Activated naive CD4-positive, alpha-beta T cell treated with anti-CD3 and anti-CD28 coated beads, Interleukin-2, amount 50 U/mL, for 72 hours (primary cell): ENCODE measurements around the gene ANKS1B. TPM values are rescaled to one million over a fixed set of nuclear protein-coding genes. Genes with fewer than 3 reads are reported as not detected.
"Not testable (repeated sequence)": the region's sequence is repeated elsewhere in the genome, so short reads cannot be mapped to it uniquely, and the experiment has no call there.

ENCODE experiments used
- ATAC-seq, 2 donors: fragments of 150-1000 bp; cut with Tn5 transposase; 2 replicates each; pipeline ENCODE4 v1.10.0; 2021; ENCODE audit warnings: mild to moderate bottlenecking in 2 of 2, moderate library complexity in 2 of 2
- DNase-seq, 2 donors: peaks; one replicate each; pipeline ENCODE4 v3.0.0; 2021 to 2022; ENCODE audit warnings: low spot score in 2 of 2
- H3K27ac Mint-ChIP-seq, 2 donors: one replicate each; pipeline ENCODE4 v1.8.0; 2022; ENCODE audit warnings: mild to moderate bottlenecking in 2 of 2, mixed read lengths in 2 of 2
- H3K36me3 Mint-ChIP-seq, 2 donors: one replicate each; pipeline ENCODE4 v1.8.0; 2022; ENCODE audit warnings: mixed read lengths in 2 of 2
- H3K9me3 Mint-ChIP-seq, 2 donors: one replicate each; pipeline ENCODE4 v1.8.0; 2022; ENCODE audit warnings: mixed read lengths in 2 of 2
- total RNA-seq, 2 donors: library from RNA; stranded (reverse); gene quantifications; one replicate each; pipeline ENCODE4 v1.2.3, GENCODE V29; 2022

ANKS1B gene
- total RNA-seq, 2 donors from 2014 or later, result 0.16 TPM; not detected in 1

DNA sequence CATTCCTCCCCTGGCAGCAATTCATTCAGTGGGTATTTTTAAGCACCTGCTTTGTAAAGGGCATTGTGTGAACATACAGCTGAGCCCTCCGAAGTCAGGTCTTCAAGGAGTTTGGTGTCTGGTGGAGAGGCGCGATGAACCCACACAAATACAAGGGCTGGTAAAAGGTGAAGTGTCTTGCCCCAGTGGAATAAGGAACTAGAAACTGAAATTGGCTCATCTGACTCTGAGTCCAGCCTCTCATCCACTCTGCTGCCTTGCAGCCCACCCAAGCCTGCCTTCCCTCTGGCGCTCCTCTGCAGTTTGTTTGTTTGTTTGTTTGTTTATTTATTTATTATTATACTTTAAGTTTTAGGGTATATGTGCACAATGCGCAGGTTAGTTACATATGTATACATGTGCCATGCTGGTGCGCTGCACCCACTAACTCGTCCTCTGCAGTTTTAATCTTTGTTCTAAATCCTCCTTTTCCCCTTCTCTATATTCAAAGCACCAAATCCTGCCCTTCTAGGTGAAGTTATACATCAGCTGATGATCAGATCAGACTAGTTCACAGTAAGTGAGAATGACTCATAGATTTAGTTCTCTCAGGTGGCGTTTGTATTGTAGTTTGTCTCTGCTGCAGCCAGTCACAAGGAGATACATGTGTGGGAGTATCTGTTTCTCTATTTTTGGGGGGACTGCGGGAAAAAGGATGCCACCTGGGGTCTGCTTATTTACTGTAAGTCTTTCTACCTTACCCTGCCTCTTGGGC is 945.2 kb downstream of the ANKS1B start:
- no peaks in the 10 kb centered on the region for H3K9me3 Mint-ChIP-seq
- DNase-seq, result no peak
- H3K36me3 Mint-ChIP-seq, result no peaks in the 10 kb centered on the region
- no peak for ATAC-seq
- no peak overlapping the region for H3K27ac Mint-ChIP-seq

DNA sequence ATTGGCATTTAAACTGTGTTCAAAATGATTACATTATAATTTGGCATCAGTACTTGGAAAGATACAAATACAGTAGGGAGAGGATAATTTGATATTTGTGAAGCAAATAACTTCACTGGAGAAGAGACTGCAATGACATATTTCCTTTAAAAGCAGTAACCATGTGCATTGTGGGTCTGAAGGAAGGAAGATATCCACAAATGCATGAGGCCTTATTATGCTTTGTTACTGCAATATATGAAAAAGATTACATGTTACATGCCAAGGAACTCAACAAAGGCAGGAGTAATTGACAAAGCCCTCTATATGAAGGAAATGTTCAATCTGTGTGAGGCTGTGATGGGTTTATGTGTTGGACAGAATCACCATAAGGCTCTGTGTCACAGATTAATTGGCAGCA is 948.2 kb downstream of the ANKS1B start:
- no peak overlapping the region for H3K27ac Mint-ChIP-seq
- no peaks in the 10 kb centered on the region for H3K9me3 Mint-ChIP-seq
- no peaks in the 10 kb centered on the region for H3K36me3 Mint-ChIP-seq
- DNase-seq (no peak), ATAC-seq (no peak)

DNA sequence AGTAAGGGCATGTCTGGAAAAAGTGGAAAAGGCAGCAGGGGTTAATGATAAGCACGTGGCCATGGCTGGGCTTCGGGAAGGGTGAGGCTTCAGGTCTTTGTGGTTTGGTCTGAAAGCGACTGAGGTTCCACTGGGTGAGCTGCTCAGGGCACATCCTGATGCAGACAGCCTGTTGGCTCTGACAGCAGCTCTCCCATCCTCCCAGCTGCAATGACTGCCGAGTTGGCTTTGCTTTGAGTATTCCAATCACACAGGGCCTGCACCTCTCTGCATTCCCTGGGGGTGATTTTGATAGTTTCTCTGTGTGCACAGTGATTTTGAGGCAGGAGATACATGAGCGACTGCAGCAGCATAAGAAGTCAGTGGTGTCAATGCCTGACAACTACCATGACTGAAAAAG is 948.9 kb downstream of the ANKS1B start:
- Mint-ChIP-seq H3K9me3 (no peaks in the 10 kb centered on the region), H3K36me3 (no peaks in the 10 kb centered on the region), H3K27ac (no peak overlapping the region)
- ATAC-seq, result no peak
- DNase-seq, result no peak

DNA sequence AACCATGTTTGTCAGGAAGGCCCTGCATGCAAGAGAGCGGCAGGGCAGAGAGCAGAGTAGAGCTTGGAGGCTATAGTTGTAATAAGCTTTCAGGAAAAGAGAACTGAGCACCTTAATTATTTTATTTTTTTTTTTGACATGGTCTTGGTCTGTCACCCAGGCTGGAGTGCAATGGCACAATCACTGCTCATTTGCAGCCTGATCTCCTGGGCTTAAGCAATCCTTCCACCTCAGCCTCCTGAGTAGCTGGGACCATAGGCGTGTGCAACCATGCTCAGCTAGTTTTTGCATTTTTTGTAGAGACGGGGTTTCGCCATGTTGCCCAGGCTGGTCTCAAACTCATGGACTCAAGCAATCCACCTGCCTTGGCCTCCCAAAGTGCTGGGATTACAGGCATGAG is 950.5 kb downstream of the ANKS1B start:
- not testable (repeated sequence) for H3K9me3 Mint-ChIP-seq, DNase-seq, H3K27ac Mint-ChIP-seq, ATAC-seq, H3K36me3 Mint-ChIP-seq

DNA sequence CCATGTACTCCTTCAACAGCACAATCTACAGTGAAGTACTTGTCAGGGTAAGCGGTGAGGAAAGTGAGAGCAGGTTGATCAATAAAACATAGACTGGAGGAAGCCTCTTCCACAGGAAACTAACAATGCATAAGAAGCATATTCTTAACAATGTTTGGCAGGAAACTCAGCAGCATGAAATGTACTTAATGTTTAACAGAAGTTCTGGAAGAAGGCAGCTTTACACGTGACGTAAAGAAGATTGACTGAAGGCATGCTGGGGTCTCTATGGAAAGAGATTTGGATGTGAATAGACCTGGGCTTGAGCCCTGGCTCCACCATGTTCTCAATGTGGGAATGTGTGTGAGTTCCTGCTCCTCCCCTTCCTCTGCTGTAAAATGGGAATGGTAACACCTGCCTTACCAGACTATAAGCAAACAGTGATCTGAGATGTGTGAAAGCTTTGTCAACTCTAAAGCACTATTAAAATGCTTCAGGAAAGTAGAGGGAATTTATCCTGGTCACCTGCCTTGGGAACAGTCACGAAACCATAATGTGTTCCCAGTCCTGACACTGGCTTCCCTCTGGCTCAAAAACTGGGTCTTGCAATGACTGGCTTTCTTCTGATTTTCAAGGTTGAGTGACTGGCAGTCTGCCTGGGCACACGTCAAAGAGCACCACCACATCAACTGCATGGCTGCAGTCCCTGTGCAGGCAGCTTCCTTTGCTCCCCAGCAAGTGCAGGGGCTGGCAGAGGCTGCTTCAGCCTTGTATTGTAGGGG is 955.0 kb downstream of the ANKS1B start:
- no peak for ATAC-seq
- no peaks in the 10 kb centered on the region for H3K36me3 Mint-ChIP-seq
- no peak for DNase-seq
- H3K27ac Mint-ChIP-seq, result no peak overlapping the region
- H3K9me3 Mint-ChIP-seq, result no peaks in the 10 kb centered on the region

DNA sequence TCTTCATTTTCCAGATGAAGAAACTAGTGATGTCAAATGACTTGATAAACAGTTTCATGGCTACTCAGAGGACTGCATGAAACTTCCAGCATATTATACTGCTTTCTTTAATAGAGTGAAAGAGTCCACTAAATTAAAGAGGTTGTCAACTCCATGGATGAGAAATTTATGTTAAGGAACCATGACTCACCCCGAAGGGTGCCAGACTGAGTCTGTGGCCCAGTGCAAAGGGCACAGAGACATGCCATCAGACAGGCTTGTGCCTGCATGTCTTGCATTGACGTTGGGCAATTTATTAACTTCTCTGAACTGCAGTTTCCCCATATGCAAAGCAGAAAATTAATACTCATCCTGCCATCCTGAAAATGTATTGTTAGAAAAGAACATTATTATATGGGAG is 957.3 kb downstream of the ANKS1B start:
- no peak for DNase-seq
- no peak overlapping the region for H3K27ac Mint-ChIP-seq
- ATAC-seq, result no peak
- no peaks in the 10 kb centered on the region for H3K9me3 Mint-ChIP-seq
- no peaks in the 10 kb centered on the region for H3K36me3 Mint-ChIP-seq

DNA sequence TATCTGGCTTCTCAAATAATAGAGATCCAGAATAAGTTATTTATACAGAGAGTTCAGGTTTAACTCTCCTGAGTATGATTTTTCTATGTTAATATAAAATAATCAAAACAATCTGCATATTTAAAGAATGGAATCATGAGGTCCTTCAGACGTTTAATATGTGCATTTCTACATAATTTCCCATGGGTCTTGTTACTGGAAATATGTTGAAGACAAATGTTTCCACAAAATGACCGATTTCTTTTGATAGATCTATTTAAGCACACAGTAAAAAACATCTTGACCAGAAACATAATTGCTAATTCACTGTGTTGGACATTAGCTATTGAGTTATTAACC is 957.7 kb downstream of the ANKS1B start:
- Mint-ChIP-seq H3K9me3 (no peaks in the 10 kb centered on the region), H3K27ac (no peak overlapping the region), H3K36me3 (no peaks in the 10 kb centered on the region)
- no peak for ATAC-seq
- DNase-seq, result no peak

DNA sequence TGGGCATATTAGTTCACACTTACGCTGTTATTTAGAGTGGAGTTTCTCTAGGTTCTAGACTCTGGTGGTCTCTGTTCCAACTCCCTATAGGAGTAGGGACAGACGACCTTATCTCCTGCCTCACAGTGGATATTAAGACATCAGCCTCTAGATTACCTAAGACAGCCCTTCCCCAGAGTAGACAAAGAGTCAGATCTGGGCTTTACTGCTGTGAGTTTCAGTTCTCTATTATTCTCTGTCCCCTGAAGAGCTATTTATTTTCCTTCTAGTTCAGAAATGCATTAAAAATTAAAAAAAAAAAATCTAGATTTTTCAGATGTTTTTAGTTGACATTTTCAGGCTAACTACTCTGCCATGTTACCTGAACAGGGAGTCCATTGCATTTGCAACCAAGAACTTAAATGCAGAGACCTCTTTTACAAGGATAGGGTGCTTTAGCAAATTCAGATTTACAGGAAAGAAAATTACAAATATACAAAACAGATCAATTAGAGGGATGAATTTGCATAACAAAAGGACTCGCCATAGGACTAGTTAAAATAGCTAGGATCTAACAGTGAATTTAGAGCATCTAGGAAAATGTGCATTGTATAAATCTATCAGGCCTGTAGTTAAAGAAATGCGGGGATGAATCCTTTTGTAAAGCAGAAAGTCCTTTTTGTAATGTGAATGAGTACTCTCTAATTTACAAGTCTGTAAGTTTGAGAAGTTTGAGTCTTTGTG is 958.2 kb downstream of the ANKS1B start:
- DNase-seq (no peak), ATAC-seq (no peak)
- Mint-ChIP-seq H3K9me3 (no peaks in the 10 kb centered on the region), H3K27ac (no peak overlapping the region), H3K36me3 (no peaks in the 10 kb centered on the region)

DNA sequence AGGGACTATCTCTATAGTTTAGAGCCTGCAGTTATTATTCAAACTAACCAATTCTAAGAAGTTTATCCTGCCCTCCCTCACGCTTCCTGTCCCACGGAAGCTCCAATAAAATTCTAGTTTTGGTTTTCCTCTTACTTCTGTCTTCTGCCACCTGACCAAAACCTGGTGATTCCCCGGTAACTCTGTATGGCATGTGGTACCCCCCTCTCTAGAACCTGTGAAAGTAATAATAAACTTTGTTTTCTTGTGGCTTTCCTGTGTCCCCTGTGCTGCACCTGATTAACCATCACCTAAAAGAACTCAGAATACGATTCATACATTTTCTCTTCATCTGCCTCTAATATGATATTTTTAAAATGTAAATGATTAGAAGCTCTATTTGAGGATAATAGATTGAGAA is 959.9 kb downstream of the ANKS1B start:
- Mint-ChIP-seq H3K9me3 (no peaks in the 10 kb centered on the region), H3K36me3 (no peaks in the 10 kb centered on the region), H3K27ac (no peak overlapping the region)
- DNase-seq (no peak), ATAC-seq (no peak)

DNA sequence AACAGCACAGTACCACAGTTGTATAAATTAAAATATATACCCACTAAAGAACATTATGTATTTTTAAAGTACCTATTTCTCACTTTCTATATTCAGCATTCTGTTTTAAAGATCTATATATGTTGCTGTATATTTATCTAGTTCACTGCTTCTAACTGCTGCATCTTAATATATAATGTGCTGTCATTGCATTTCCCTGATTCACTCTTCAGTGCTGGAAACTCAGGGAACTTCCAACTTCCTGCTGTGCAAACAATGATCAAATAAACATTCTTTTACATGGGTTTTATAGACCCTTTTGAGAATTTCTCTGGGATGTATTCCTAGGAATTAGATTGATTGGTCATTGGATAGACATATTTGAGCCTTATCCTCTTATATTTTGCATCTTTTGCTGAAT is 960.5 kb downstream of the ANKS1B start:
- H3K27ac Mint-ChIP-seq, result no peak overlapping the region
- H3K9me3 Mint-ChIP-seq, result no peaks in the 10 kb centered on the region
- DNase-seq (no peak), ATAC-seq (no peak)
- H3K36me3 Mint-ChIP-seq, result no peaks in the 10 kb centered on the region

DNA sequence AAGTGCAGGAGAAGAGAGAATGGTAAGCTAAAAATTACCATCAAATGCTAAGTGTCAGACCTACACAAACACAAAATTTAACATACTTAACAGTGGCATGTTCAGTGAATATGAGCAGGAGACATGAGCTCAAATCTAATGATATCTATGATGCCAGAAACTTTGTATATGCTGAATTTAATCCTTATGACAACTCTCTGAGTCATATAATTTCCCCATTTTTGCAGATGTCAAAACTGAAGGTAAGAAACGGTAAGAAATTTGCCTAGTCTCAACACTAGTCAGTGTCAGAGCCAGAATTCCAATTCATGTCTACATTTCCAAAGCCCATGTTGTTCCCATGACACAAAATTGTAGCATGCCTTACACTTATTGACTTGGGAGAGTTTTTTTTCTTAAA is 963.9 kb downstream of the ANKS1B start:
- ATAC-seq (no peak), DNase-seq (no peak)
- H3K27ac Mint-ChIP-seq, result no peak overlapping the region
- H3K9me3 Mint-ChIP-seq, result no peaks in the 10 kb centered on the region
- H3K36me3 Mint-ChIP-seq, result no peaks in the 10 kb centered on the region

DNA sequence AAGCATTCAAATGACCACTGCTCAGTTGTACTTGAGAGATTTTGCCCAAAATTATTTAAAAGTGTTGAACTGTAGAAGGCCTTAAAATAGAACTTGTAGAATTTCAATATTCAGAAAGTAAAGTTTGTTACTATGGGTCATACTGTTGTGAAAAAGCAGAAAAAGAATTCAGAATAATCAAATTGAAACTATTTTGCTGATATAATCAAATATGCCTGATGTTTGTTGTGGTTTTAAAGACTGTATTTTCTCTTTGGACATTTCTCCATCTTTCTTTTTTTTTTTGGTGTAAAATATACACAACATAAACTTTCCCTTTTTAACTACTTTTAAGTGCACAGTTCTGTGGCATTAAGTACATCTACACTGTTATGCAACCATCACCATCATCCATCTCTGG is 964.9 kb downstream of the ANKS1B start:
- Mint-ChIP-seq H3K27ac (no peak overlapping the region), H3K9me3 (peaks cover 0 to 2% of the 10 kb centered on the region in 2 donors), H3K36me3 (no peaks in the 10 kb centered on the region)
- DNase-seq (no peak), ATAC-seq (no peak)

DNA sequence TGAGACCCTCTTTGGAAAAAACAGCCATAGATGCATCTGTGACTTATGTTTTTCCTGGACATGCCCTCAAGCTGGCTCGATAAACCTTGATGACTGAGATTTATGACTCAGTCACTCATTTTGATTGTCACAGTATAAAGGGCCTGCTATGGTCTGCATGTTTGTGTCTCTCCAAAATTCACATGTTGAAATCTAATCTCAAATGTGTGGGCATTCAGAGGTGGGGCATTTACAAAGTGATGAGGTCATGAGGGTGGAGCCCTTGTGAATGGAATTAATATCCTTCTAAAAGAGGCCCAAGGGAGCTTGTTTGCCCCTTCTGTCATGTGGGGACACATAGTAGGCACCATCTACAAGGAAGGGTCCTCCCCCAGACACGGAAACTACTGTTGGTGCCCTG is 966.8 kb downstream of the ANKS1B start:
- Mint-ChIP-seq H3K36me3 (no peaks in the 10 kb centered on the region), H3K27ac (no peak overlapping the region), H3K9me3 (peaks cover 0 to 2% of the 10 kb centered on the region in 2 donors)
- DNase-seq (no peak), ATAC-seq (no peak)

DNA sequence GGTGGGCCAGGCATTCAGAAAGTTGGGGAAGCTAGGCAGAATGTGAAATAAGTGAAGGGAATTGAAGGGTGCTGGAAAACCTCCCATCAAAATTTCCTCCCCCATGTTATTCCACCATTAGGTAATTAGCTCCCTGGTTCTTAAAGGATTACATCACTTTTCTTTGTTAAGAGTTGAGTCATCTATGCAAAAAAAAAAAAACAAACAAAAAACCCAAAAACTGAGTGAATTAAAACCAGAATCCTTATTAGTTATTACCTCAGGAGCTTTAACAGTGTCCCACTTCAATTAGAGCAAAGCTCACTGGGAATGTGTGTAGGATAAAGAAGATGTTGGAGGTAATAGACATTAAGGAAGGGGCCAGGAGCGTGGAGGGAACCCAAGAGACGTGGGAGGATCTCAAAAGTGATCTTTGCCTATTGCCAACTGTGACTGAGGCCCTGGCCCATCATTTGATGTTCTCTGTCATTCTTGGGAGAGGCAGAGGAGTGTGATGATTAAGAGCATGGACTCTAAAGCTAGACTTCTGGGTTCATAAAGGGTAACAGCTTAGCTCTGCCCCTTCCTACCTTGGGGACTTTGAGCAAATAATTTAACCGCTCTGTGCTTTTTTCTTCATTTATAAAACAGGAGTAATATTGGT is 975.0 kb downstream of the ANKS1B start:
- Mint-ChIP-seq H3K9me3 (no peaks in the 10 kb centered on the region), H3K36me3 (no peaks in the 10 kb centered on the region), H3K27ac (no peak overlapping the region)
- DNase-seq (no peak), ATAC-seq (no peak)

DNA sequence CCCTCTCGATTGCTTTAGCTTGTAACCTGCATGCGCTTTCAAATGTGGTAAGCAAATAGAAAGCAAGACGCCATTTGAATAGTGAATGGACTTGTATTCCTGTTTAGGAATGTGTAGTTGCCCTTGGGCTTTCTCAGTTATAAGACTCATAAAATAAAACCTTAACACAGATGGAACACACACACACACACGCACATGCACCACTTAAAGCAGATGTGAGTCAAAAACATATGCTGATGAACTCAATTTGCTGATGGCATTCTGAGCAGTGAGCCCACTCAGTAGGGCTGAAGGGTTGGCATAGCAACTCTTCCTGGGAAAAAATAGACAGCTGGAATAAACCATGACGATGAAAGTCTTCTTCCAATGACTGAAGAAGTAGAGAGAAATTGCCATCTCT is 979.1 kb downstream of the ANKS1B start:
- Mint-ChIP-seq H3K36me3 (no peaks in the 10 kb centered on the region), H3K9me3 (no peaks in the 10 kb centered on the region)
- no peak for ATAC-seq

DNA sequence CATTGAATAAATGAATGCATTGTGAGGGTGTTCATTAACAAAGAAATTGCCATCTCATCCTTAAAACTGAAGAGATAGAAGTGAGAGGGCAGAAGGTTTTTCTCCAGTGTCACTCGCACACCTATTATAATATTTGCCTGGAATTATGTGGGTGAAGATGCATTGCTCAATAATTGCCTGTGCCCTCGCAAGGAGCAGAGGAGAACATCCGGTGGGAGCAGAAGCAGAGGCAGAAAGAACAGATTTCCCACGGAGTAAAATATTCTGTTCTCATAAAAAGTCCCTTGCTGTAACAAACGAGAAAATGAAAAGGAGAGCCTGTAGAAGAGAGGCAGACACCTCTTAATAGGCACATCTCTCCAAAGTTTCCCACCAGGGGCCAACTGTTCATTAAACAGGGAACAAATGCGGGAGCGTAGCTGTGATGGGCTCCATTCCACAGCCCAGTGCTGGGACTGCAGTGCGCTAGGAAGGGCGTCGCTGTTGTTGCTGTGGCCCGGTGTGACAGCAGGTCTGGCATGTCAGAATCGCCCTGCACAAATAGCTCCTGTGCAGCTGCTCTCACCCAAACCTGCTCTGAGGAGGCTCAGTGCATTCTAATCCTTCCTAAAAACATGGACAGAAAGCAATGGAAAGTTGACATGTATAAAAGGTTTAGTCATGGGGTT is 979.8 kb downstream of the ANKS1B start:
- H3K27ac Mint-ChIP-seq, result no peak overlapping the region
- DNase-seq (no peak), ATAC-seq (no peak)
- H3K9me3 Mint-ChIP-seq, result no peaks in the 10 kb centered on the region
- H3K36me3 Mint-ChIP-seq, result no peaks in the 10 kb centered on the region

More for the DNA sequence above, 979.1 kb downstream of the ANKS1B start:
- no peak overlapping the region for H3K27ac Mint-ChIP-seq
- no peak for DNase-seq

DNA sequence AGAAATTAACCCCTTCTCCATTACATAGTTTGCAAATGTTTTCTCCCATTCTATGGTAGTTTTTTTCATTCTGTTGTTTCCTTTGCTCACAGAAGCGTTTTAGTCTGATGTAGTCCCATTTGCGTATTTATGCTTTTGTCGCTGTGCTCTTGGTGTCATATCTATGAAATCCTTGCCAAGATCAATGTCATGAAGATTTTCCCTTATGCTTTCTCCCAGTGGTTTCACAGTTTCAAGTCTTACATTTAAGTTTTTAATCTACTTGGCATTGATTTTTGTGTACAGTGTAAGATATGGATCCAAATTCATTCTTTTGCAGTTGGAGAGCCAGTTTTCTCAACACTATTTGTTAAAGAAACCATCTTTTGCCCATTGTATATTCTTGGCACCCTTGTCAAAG is 982.0 kb downstream of the ANKS1B start:
- no peak for DNase-seq
- Mint-ChIP-seq H3K9me3 (no peaks in the 10 kb centered on the region), H3K27ac (no peak overlapping the region), H3K36me3 (no peaks in the 10 kb centered on the region)
- ATAC-seq, result no peak
